A549 (cell line): ENCODE data around the gene CGN.

Experiments
- CTCF ChIP-seq: fragments of >200 bp; sonication (Bioruptor Twin); formaldehyde crosslinking; IDR thresholded peaks from 3 replicates; pipeline ENCODE4 v1.5.1; 2016
- EP300 ChIP-seq, 2 experiments: fragments of >200 bp; sonication (Bioruptor Twin); formaldehyde crosslinking; IDR thresholded peaks; 2 replicates in 1 of 2; 3 replicates in 1 of 2; pipeline ENCODE4 v1.6.1; 2016 to 2017
- POLR2A ChIP-seq: IDR thresholded peaks from 2 replicates; pipeline ENCODE4 v1.6.1; 2012; ENCODE audit warnings: mild to moderate bottlenecking, low read length

DNA sequence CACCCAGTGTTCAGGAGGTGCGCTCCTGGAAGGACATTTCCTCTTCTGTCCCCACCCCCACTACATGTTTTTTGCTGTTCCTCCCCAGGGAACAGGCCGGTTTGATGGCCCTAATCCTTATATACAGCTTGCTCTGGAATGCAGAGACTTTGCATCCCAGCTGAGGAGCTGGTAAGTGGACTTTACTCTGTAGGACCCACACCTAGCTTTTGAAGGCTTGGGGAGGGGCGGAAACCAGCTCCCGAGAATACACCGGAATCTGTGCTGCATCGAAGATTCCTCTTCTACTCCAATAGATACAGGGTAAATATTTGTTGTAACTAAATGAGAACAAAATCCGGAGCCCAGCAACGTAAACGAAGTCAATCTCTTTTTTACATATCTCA is 1.2 kb upstream of the CGN start:
- TF ChIP-seq POLR2A (no peak), EP300 (IDR thresholded peaks at IDR 0.05) (no peak), CTCF (no peak)
